K562 (cell line): ENCODE results near the gene CLEC4M. TPM values are rescaled to one million over a fixed set of nuclear protein-coding genes. Genes with fewer than 3 reads are reported as not detected.

ENCODE experiments used
- ATAC-seq: fragments of 200-7000 bp; cut with Tn5 transposase; 3 replicates; pipeline ENCODE4 v1.9.1; 2020; ENCODE audit warnings: moderate library complexity
- BruUV-seq: library from RNA; stranded (reverse); fragments of 400-500 nt; replicated peaks from 2 replicates; lab custom pipeline; 2021; lab: Mats Ljungman, UMichigan
- CTCF ChIA-PET: fragments of 300-600 bp; formaldehyde crosslinking; extraction: SDS; loops from one replicate; lab custom pipeline; 2021; ENCODE audit warnings: low intra/inter-chr PET ratio; lab: Yijun Ruan, JAX
- POLR2A ChIA-PET: fragments of 300-600, 350-650 bp; sonication (Branson Sonifier 250); formaldehyde crosslinking; extraction: SDS; loops from one replicate; lab custom pipeline; 2021; ENCODE audit warnings: antibody characterized with exemption, inconsistent platforms; lab: Yijun Ruan, JAX
- DNase-seq, 4 experiments: peaks; one replicate each; pipeline versions ENCODE4 v3.0.0 to v3.0.0-alpha.2; 2011 to 2018; ENCODE audit warnings: low spot score in 3 of 4, mixed read lengths in 3 of 4; ENCODE audit errors: extremely low read depth in 1 of 4
- FAIRE-seq: peaks from 2 replicates; lab custom pipeline; 2011; peaks lifted over from hg19 to GRCh38; lab: Jason Lieb, UNC
- H2AFZ ChIP-seq: 2 replicates; pipeline ENCODE4 v1.6.0; 2011; ENCODE audit warnings: low read depth, low read length, control low read depth, inconsistent platforms
- H3K27ac ChIP-seq: fragments of 200-600 bp; 3 replicates; pipeline ENCODE4 v1.8.0; 2011; ENCODE audit warnings: low read depth, mild to moderate bottlenecking, control low read depth, inconsistent platforms, low read length, moderate library complexity, mixed read lengths; ENCODE audit errors: extremely low read depth
- H3K27me3 ChIP-seq, 2 experiments: fragments of 300-600 bp in 1 of 2; 2 replicates in 1 of 2; 3 replicates in 1 of 2; pipeline versions ENCODE4 v1.6.0 to v1.8.0; 2011; ENCODE audit warnings: inconsistent platforms in 2 of 2, low read length in 2 of 2, mild to moderate bottlenecking in 1 of 2, mixed read lengths in 1 of 2, moderate library complexity in 1 of 2; ENCODE audit not compliant: control insufficient read depth in 2 of 2, insufficient read depth in 2 of 2
- H3K36me3 ChIP-seq: fragments of 300-600 bp; 3 replicates; pipeline ENCODE4 v1.8.0; 2011; ENCODE audit warnings: mild to moderate bottlenecking, low read length, inconsistent platforms; ENCODE audit not compliant: control insufficient read depth, insufficient read depth
- H3K4me1 ChIP-seq, 2 experiments: fragments of 200-600 bp in 1 of 2; replicated peaks in 1 of 2; 2 replicates in 1 of 2; 3 replicates in 1 of 2; pipeline versions ENCODE4 v1.5.1 to v1.8.0; 2011; ENCODE audit warnings: inconsistent platforms in 2 of 2, low read length in 2 of 2, mild to moderate bottlenecking in 1 of 2, mixed read lengths in 1 of 2, moderate library complexity in 1 of 2; ENCODE audit not compliant: control insufficient read depth in 2 of 2, insufficient read depth in 2 of 2
- H3K4me2 ChIP-seq: 2 replicates; pipeline ENCODE4 v1.6.1; 2011; ENCODE audit warnings: low read length, control low read depth, inconsistent platforms, mixed read lengths; ENCODE audit not compliant: insufficient read depth
- H3K4me3 ChIP-seq: fragments of 200-600 bp; sonication (generic), shearing (Covaris generic); 2 replicates; pipeline ENCODE4 v1.5.1; 2016; ENCODE audit warnings: control low read depth, inconsistent platforms
- H3K79me2 ChIP-seq: fragments of 200-600 bp; 3 replicates; pipeline ENCODE4 v1.8.0; 2011; ENCODE audit warnings: low read length, inconsistent platforms; ENCODE audit not compliant: control insufficient read depth, insufficient read depth
- H3K9ac ChIP-seq, 2 experiments: 2 replicates each; pipeline versions ENCODE4 v1.6.0 to v1.6.1; 2011; ENCODE audit warnings: low read depth in 2 of 2, low read length in 2 of 2, control low read depth in 1 of 2, inconsistent platforms in 1 of 2, mild to moderate bottlenecking in 1 of 2, mixed read lengths in 1 of 2; ENCODE audit not compliant: insufficient read depth in 1 of 2
- H3K9me1 ChIP-seq: one replicate; pipeline ENCODE4 v1.6.0; 2011; ENCODE audit warnings: inconsistent platforms, mild to moderate bottlenecking, low read length, moderate library complexity; ENCODE audit not compliant: control insufficient read depth, insufficient read depth
- H3K9me3 ChIP-seq: replicated peaks from 2 replicates; pipeline ENCODE4 v1.5.1; 2011; ENCODE audit warnings: low read depth, low read length, inconsistent platforms; ENCODE audit not compliant: control insufficient read depth, insufficient read depth
- H4K20me1 ChIP-seq: replicated peaks from 2 replicates; pipeline ENCODE4 v1.6.1; 2011; ENCODE audit warnings: low read length, inconsistent platforms, mixed read lengths; ENCODE audit not compliant: control insufficient read depth, insufficient read depth
- PRMT5 ChIP-seq: sonication (generic); formaldehyde crosslinking; IDR thresholded peaks from 2 replicates; pipeline ENCODE4 v1.5.0; 2020; ENCODE audit warnings: missing genetic modification reagents
- ZKSCAN1 ChIP-seq: fragments of 150-350 bp; IDR thresholded peaks from 2 replicates; pipeline ENCODE4 v1.6.1; 2016; ENCODE audit warnings: low read depth, low read length
- ZNF232 ChIP-seq: sonication (generic); formaldehyde crosslinking; IDR thresholded peaks from 2 replicates; pipeline ENCODE4 v1.8.0; 2022; ENCODE audit warnings: mild to moderate bottlenecking, missing genetic modification reagents
- WGBS: fragments of 100-300 bp; shearing (Covaris generic); methylation state at CpG from one replicate; pipeline ENCODE4 v1.1.6; 2016; ENCODE audit warnings: low coverage, mixed read lengths; ENCODE audit not compliant: insufficient coverage; ENCODE audit errors: missing lambda C conversion rate; 5-methylcytosine and 5-hydroxymethylcytosine counted together
- in situ Hi-C: fragments of 300-500 bp; cut with MboI; formaldehyde crosslinking; loops from 4 replicates; pipeline ENCODE4 v1.15.0; 2018; ENCODE audit warnings: inconsistent platforms, mixed read lengths
- intact Hi-C: fragments of 100-400 bp; cut with micrococcal nuclease; formaldehyde crosslinking; loops from 2 replicates; pipeline ENCODE4 v1.14.2; 2022
- polyA plus RNA-seq, 8 experiments: library from polyadenylated mRNA; depleted of rRNA in 4 of 8; stranded (reverse) in 5 of 8; unstranded in 3 of 8; fragments of >200 nt; fragmentation: Nextera tagmentation in 2 of 8; fragmentation: Illumina TruSeq in 1 of 8; extraction: Ambion mirVana in 2 of 8; extraction: Trizol in 1 of 8; gene quantifications; 2 replicates each; pipeline versions ENCODE4 v1.2.1 to v1.2.3, GENCODE V29; 2011 to 2014; ENCODE audit warnings: inconsistent platforms in 1 of 8, missing spikeins in 1 of 8
- total RNA-seq, 7 experiments: library from RNA; depleted of rRNA in 6 of 7; stranded (reverse); fragments of >200 nt in 6 of 7; fragmentation: Illumina TruSeq in 2 of 7; extraction: Trizol in 2 of 7; gene quantifications; 2 replicates each; pipeline versions ENCODE4 v1.2.1 to v1.2.3, GENCODE V29; 2011 to 2021; ENCODE audit warnings: low replicate concordance in 1 of 7
- TF ChIP-seq, protein P1 (sequence below), 2 experiments: fragments of 450-650 bp; IDR thresholded peaks; 2 replicates each; pipeline ENCODE4 v1.6.1; 2016; ENCODE audit warnings: mild to moderate bottlenecking in 2 of 2, borderline replicate concordance in 1 of 2, low read depth in 1 of 2, moderate library complexity in 1 of 2
- TF ChIP-seq, protein P2 (sequence below): fragments of 450-650 bp; formaldehyde crosslinking; IDR thresholded peaks from 2 replicates; pipeline ENCODE4 v1.4.0; 2020; ENCODE audit warnings: mild to moderate bottlenecking, moderate library complexity
- TF ChIP-seq, protein P3 (sequence below): fragments of 200-400 bp; formaldehyde crosslinking; IDR thresholded peaks from 2 replicates; pipeline ENCODE4 v1.6.1; 2017; ENCODE audit warnings: mild to moderate bottlenecking, low read depth, low read length, moderate library complexity

Gene CLEC4M
- total and polyA plus RNA-seq, 9 of the 15 experiments (the other 6 are each of a cell fraction or from before 2014, with no cell fraction given), result 0.08 to 0.18 TPM; not detected in 7

DNA sequence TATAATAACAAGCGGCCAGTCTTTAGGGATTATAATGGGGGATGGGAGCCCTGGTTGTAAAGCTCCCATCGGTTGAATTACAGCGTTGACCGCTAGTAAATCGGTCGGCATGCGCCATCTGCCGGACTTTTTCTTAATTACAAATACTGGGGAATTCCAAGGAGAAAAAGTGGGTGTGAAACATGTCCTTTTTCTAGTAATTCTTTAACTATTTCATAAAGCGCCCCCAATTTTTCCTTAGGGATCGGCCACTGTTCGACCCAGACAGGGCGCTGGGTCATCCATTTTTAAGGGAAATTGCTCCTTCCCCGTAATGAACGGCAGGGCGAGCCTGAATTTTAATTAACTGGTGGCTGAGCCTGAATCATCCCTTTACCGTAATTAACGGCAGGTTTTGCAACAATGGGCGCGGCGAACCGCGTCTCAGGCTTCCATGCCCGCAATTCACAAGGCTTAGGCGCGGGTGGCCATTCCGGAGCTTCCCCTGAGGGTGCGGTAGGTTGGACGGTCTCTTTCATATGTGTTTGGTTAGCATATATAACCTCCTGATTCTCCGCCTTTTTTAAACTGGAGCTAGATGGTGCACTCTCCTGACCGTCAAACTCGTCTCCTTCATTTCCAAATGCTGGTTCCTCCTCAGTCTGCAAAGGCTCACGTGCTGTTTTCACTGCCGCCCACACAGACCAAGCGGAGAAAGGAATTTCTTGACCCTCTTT, 36.8 kb downstream of the CLEC4M start:
- peak; percentile 60 to 81 (median 68) for DNase-seq
- peak; percentile 76 for ATAC-seq
- H3K4me1 ChIP-seq, result peaks cover 9 to 10% of the 10 kb centered on the region in 2 experiments; a peak in 4 of 5 replicates
- H3K27ac ChIP-seq, result no peak overlapping the region
- H3K36me3 ChIP-seq, result no peaks in the 10 kb centered on the region
- no peaks in the 10 kb centered on the region for H3K79me2 ChIP-seq
- H2AFZ ChIP-seq, result peak overlapping the region; percentile 75
- WGBS, result 13% methylated on average over 34 of the region's 34 CpGs
- no peaks in the 10 kb centered on the region for H3K9me1 ChIP-seq
- H3K27me3 ChIP-seq, result peaks cover 4 to 5% of the 10 kb centered on the region in 2 experiments; a peak in 4 of 5 replicates
- FAIRE-seq, result peak; percentile 75
- in situ Hi-C loops, result loop anchor here (10.0 kb wide), 1 partner anchor 445 kb away; no protein-coding TSS in a partner anchor
- CTCF ChIA-PET, result interaction anchor here (0.6 to 2.3 kb wide), 11 partner anchors 32 to 697 kb away, joined by 3 to 19 read pairs (median 4); no protein-coding TSS in a partner anchor
- no peak overlapping the region for H3K4me3 ChIP-seq
- no peaks in the 10 kb centered on the region; the same call in 1 of the 2 replicates for H3K9me3 ChIP-seq
- intact Hi-C loops, result loop anchor here (1.0 to 10.0 kb wide), 3 partner anchors 119 to 435 kb away; partner anchors contain the start of gene TRAPPC5
- H3K4me2 ChIP-seq, result peak overlapping the region; percentile 60
- POLR2A ChIA-PET, result interaction anchor here (1.1 to 1.3 kb wide), 4 partner anchors 12 to 441 kb away, joined by 3 to 6 read pairs (median 3); no protein-coding TSS in a partner anchor
- BruUV-seq, result no TSS peak
- H4K20me1 ChIP-seq, result no peaks in the 10 kb centered on the region
- H3K9ac ChIP-seq, result peak overlapping the region in 1 of 2 experiments; percentile 18; a peak in 2 of 4 replicates
- TF ChIP-seq, protein P1, sequence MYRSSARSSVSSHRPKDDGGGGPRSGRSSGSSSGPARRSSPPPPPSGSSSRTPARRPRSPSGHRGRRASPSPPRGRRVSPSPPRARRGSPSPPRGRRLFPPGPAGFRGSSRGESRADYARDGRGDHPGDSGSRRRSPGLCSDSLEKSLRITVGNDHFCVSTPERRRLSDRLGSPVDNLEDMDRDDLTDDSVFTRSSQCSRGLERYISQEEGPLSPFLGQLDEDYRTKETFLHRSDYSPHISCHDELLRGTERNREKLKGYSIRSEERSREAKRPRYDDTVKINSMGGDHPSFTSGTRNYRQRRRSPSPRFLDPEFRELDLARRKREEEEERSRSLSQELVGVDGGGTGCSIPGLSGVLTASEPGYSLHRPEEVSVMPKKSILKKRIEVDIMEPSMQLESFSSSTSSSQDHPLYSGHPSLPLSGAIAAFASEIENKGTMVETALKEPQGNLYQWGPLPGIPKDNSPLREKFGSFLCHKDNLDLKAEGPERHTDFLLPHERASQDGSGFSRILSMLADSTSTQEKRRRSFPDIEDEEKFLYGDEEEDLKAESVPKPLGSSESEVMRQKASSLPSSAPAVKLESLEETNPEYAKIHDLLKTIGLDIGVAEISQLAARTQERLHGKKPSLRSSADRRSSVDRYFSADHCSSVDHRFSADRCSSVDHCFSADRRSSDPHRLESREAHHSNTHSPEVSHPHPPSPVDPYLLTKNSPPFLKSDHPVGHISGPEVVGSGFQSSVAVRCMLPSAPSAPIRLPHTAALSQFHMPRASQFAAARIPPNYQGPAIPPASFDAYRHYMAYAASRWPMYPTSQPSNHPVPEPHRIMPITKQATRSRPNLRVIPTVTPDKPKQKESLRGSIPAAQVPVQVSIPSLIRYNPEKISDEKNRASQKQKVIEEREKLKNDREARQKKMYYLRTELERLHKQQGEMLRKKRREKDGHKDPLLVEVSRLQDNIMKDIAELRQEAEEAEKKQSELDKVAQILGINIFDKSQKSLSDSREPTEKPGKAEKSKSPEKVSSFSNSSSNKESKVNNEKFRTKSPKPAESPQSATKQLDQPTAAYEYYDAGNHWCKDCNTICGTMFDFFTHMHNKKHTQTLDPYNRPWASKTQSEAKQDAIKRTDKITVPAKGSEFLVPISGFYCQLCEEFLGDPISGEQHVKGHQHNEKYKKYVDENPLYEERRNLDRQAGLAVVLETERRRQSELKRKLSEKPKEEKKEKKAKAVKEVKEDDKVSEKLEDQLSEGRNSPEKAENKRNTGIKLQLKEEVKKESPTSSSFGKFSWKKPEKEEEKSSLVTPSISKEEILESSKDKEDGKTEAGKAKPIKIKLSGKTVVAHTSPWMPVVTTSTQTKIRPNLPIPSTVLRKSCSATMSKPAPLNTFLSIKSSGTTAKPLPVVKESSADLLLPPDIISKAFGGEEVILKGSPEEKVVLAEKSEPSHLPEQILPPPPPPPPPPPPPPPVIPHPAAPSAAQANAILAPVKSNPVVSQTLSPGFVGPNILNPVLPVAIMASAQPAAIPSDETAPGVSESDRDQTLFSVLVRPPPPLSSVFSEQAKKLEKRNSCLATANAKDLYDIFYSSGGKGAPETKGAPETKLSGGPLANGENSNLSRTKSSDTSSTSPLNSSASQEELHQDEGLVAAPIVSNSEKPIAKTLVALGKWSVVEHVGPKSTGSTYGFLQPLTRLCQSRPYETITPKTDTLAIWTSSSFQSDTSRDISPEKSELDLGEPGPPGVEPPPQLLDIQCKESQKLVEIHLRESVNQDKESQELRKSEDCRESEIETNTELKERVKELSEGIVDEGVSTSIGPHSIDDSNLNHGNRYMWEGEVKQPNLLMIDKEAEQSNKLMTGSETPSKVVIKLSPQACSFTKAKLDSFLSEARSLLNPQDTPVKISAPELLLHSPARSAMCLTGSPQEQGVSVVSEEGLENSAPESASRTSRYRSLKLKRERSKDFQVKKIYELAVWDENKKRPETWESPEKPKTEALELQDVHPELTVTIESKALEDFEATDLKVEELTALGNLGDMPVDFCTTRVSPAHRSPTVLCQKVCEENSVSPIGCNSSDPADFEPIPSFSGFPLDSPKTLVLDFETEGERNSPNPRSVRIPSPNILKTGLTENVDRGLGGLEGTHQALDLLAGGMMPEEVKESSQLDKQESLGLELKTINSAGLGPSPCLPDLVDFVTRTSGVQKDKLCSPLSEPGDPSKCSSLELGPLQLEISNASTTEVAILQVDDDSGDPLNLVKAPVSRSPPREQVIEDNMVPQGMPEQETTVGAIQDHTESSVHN (IDR thresholded peaks at IDR 0.05; ENCODE audit: borderline replicate concordance in 1 of 2, low read depth in 1 of 2), result no peak
- no peak for TF ChIP-seq ZNF232 (CRISPR knock-in tag)
- no peak for TF ChIP-seq PRMT5
- TF ChIP-seq, protein P2, sequence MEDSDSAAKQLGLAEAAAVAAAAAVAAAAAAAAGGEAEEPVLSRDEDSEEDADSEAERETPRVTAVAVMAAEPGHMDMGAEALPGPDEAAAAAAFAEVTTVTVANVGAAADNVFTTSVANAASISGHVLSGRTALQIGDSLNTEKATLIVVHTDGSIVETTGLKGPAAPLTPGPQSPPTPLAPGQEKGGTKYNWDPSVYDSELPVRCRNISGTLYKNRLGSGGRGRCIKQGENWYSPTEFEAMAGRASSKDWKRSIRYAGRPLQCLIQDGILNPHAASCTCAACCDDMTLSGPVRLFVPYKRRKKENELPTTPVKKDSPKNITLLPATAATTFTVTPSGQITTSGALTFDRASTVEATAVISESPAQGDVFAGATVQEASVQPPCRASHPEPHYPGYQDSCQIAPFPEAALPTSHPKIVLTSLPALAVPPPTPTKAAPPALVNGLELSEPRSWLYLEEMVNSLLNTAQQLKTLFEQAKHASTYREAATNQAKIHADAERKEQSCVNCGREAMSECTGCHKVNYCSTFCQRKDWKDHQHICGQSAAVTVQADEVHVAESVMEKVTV, result peak; percentile 48
- no peak for TF ChIP-seq ZKSCAN1
- TF ChIP-seq, protein P3, sequence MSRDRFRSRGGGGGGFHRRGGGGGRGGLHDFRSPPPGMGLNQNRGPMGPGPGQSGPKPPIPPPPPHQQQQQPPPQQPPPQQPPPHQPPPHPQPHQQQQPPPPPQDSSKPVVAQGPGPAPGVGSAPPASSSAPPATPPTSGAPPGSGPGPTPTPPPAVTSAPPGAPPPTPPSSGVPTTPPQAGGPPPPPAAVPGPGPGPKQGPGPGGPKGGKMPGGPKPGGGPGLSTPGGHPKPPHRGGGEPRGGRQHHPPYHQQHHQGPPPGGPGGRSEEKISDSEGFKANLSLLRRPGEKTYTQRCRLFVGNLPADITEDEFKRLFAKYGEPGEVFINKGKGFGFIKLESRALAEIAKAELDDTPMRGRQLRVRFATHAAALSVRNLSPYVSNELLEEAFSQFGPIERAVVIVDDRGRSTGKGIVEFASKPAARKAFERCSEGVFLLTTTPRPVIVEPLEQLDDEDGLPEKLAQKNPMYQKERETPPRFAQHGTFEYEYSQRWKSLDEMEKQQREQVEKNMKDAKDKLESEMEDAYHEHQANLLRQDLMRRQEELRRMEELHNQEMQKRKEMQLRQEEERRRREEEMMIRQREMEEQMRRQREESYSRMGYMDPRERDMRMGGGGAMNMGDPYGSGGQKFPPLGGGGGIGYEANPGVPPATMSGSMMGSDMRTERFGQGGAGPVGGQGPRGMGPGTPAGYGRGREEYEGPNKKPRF, result no peak
